ENCODE results near the gene TFEB.
A peak's percentile ranks its signal among the peaks of the same experiment; 100 is the strongest.

TFEB gene

DNA sequence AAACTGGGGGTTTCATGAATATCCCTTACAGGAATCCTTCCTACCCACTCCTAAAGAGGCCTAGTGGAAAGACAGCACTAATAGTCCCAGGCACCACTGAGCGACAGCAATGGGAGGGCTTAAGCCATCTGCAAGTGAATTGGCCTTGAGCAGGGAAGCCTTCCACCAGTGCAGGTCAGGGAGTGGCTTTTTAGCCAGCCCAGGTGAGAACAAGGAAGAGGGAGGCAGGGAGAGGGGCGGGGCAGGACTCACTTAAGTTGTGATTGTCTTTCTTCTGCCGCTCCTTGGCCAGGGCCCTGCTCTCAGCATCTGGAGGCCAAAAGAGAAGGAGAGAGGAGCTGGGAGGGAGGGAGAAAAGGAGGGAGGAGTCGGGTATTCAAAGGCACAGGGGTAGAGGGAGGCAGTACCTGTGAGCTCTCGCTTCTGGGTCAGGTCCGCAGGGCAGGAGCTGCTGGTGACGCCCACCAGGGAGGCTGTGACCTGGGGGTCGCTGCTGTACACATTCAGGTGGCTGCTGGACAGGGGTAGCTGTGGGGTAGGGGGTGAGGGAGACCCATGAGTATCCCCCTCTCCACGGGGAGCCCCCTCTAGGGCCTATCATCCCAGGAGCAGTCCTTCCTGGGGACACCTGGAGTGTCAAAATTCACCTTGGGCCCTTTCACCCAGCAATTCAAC lies 47.8 kb downstream of the TFEB start:
- DNase-seq = no peak

DNA sequence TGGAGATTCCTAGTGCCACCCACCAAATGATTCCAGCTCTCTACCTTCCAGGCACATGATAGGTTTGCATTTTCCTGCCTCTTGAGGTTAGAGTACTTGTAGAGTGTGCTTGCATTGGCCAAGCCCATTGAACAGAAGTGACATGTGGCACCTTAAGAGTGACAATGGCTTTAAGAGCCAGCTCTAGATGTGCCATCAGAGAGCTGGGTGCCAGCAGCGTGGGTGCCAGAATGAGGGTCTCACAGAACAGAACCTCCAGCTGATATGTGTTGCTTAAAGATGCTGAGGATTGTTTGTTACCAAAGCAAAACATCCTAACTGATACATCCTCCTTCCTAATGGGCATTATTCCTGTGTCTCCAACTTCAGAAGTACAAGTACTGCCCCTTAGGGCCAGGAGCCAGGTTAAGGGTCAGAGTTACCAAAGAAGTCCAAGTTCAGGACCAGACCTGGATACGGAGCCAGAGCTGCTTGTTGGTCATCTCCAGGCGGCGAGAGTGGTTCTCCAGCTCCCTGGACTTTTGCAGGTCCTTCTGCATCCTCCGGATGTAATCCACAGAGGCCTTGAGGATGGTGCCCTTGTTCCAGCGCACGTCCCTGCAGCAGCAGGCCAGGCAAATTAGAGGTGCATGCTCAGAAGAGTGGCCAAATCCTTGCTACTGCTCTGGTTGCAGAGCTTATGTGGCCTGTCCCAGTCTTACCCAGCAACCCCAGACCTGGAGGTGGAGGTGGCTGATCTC lies 49.6 kb downstream of the TFEB start:
- DNase-seq = no peak

GRCh38 chr6:41684311-41685180 lies 50.9 kb downstream of the TFEB start:
- DNase-seq = no peak

DNA sequence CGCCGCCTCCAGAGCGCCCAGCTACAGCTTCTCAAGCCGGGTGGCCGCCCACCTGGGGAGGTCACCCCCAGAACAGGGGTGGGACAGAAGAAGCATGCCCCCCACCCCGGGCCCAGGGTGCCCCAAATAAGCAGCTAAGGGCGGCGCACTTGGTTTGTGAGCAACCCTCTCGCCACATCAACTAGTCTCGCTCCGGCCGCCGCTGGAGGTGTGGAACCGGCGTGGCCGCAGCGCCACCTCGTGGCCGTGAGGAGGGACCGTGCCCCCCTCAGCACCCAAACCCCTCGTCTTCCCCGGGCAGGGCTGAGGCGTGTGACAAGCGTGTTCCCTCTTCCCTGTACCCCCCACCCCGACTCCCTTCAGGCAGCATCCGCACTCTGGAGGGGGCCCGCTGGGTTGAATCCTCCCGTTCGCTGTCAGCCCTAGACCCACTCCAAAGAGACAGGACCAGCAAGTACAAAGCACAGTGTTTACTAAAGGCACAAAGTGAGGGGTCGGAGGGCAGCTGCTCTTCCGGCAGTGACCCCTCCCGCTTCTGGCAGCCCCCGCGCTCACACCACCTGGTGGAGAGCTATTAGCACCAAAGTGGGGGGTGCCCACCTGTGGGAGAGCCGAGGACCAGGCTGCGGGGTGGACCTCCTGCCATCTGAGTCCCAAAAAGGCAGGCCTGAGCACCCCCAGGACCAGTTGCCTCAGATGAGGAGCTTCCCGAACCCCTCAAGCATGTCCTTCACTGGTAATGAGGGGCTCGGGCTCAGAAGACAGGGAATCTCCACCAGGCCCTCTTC lies 51.7 kb downstream of the TFEB start:
- DNase-seq = peak; percentile 87

DNA sequence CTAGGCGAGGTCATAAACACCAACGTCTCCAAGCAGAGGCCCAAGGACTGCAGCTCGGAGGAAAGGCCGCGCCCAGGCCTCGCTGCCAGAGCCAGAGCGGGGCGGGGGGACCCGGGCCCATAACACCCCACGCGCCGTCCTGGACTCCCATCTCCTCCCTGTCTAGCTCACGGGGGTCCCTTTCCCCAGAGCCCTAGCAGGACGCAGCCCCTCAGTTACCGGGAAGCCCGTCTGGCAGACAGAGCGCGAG lies 52.2 kb downstream of the TFEB start:
- DNase-seq = no peak

GRCh38 chr6:41682497-41683272 lies 52.7 kb downstream of the TFEB start:
- DNase-seq = peak; percentile 13

GRCh38 chr6:41682056-41682477 lies 53.3 kb downstream of the TFEB start:
- DNase-seq = peak; percentile 87

- DNase-seq = no peak
Observed at GRCh38 chr6:41680182-41680965, 55.0 kb downstream of the TFEB start.

DNA sequence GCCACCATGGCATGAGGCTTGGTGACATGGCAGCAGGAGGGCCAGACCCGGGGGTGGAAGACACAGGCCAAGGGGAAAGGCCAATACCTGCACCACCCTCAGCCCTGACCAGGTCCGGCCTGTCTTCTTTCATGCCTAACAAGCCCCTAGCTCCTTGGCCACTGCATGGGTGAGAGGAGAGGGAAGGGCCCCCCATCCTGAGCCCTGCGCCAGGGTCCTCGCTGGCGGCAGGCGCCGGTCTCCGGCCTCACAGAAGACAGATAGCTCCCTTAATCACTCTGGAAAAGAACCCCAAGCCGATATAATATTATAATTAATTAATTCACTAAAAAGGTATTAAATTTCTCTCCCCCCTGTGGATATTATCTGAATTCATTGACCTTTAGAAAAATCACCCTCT lies 55.7 kb downstream of the TFEB start:
- DNase-seq = no peak

DNA sequence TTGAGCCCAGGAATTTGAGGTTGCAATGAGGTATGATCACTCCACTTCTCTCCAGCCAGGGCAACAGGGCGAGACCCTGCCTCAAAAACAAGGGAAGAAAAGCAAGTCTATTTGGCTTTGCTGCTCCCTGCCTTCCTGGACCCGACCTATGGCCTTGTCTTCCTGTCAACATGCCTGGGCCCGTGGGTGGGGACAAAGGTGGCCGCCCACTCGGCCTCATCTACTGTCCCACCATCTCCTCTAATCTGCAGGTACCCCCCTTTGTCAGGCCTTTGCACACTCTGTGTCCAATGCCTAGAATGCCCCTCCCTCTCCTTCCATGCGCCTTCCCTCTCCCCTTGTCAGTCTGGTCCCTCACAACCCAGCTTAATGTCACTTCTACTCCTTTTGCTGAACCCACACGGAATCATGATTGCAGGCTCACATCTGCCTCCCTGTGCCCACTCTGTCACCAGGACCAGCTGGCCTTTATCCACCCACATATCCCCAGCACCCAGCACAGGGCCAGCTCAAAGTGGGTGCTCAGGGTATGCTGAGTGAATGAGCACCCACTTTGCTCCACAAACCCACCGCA lies 56.8 kb downstream of the TFEB start:
- no peak for DNase-seq

DNA sequence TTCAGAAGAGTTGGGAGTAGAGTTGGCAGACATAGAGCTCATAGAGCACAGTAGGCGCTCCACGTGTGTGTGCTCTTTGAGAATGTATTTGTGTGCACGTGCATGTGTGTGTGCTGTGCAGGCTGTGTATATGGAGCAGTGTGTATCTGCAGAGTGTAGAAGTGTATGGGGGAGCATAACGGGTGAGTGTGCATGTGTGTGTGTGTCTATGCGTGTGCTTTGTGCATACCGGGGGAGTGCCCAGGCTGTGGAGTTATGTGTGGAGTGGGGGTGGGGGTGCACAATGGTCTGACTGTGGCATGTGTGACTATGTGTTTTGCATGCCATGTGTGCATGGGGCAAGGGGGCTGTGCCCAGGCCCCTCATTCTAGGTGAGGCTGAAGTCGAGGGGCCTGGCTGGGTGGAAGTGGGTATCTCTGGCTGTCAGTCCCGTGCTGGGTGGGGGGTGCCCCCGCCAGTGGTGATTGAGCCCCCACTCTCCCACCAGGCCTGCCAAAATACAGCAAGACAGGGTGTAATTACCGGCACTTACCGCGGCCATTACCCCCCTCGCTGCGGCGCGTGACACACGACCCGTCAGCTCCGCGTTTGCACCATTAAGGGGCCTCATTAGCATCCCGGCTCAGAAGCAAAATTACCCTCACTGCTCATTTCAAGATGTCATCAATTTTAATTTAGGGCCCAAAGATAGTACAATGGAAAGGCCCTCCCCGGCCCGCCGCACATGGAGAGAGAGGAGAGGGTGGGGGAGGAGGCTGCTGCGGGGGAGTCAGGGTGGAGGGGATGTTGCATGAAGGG lies 58.1 kb downstream of the TFEB start:
- DNase-seq = no peak

DNA sequence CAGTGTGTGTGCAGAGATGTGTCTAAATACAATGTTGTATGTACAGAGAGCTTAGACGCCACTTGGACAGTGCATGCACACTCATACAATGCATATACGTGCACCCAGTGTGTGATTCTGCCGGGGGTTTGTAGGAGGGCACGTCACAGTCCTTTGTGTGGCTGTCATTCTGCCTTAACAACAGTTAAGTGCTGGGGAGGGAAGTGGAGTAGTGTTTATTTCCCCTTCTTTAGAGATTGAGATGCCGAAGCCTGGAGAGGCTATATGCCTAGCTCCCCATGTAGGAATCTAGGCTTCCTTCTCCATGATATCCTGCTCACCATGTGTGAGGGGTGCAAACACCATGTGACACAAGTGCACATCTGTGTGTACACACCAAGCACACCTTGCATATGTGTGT lies 59.0 kb downstream of the TFEB start:
- DNase-seq = no peak

DNA sequence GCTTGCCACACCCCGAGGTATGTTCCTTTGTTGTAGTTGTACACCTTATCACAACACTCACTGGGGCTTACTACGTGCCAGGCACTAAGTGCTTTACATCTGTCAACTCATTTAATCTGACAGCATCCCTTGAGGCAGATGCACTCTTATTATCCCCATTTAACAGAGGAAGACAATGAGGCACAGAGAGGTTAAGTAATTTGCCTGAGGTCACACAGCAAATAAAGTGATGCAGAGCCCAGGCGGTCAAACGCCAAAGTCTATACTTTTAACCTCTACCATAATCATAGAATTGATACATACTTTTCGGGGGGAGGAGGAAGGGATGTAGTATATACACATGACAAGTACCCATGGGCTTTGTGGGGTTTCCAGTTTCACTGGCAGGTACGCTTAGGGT lies 59.4 kb downstream of the TFEB start:
- no peak for DNase-seq

- DNase-seq = no peak
Observed at GRCh38 chr6:41675176-41675775, 60.1 kb downstream of the TFEB start.

- DNase-seq = no peak
Observed at GRCh38 chr6:41674231-41675000, 61.0 kb downstream of the TFEB start.

GRCh38 chr6:41673704-41674000 lies 61.8 kb downstream of the TFEB start:
- no peak for DNase-seq

GRCh38 chr6:41672816-41673703 lies 62.3 kb downstream of the TFEB start:
- no peak for DNase-seq

DNA sequence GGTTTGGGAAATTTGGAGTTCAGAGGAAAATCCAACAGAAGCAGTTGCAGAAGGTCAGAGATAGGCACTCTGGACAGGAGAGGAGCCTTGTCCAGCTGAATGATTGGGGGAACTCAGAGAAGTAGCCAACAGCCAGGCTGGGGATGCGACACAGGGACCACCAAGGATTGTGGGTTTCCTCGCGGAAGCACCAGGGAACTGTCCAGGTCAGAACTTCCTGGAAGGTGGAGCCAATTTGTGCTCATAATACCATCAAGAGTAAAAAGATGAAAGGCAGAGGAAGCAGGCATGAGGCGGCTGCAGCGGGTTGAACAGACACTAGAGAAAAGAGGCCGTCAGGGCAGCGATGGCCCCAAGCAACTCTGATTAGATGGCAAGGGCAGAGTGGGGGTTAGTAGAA lies 63.4 kb downstream of the TFEB start:
- DNase-seq = no peak

All from stimulated activated CD4-positive, alpha-beta T cell treated with anti-CD3 and anti-CD28 coated beads, Interleukin-15, amount 100 ng/mL, for 24 hours (primary cell).